ENCODE results near the gene PSEN1. TPM values are rescaled to one million over a fixed set of nuclear protein-coding genes. Genes with fewer than 3 reads are reported as not detected.

PSEN1 gene
- total RNA-seq, 4 donors from 2014 or later, result 53.4 to 56.9 (median 55.7) TPM

DNA sequence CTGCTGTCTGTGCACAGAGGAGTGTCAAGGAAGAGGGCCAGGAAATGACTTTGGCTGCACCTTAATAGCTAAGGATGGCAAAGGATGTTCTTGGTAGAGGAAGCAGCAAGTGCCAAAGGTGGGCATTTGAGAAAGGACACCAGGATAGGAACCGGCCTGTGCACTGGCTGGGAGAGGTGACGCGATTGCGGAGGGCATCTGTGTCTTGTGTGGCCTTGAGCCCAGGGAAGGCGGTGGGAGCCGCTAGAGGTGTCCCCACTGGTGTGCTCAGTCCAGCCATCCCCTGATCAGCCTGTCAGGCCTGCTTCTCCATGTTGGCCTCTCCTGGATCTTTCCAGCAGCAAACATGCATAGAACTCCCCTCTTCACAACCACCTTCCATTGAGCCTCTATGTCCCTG lies 131.2 kb downstream of the PSEN1 start:
- TF ChIP-seq, protein P1, sequence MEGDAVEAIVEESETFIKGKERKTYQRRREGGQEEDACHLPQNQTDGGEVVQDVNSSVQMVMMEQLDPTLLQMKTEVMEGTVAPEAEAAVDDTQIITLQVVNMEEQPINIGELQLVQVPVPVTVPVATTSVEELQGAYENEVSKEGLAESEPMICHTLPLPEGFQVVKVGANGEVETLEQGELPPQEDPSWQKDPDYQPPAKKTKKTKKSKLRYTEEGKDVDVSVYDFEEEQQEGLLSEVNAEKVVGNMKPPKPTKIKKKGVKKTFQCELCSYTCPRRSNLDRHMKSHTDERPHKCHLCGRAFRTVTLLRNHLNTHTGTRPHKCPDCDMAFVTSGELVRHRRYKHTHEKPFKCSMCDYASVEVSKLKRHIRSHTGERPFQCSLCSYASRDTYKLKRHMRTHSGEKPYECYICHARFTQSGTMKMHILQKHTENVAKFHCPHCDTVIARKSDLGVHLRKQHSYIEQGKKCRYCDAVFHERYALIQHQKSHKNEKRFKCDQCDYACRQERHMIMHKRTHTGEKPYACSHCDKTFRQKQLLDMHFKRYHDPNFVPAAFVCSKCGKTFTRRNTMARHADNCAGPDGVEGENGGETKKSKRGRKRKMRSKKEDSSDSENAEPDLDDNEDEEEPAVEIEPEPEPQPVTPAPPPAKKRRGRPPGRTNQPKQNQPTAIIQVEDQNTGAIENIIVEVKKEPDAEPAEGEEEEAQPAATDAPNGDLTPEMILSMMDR (IDR thresholded peaks at IDR 0.05), result no peak
- no peak for ATAC-seq (ENCODE audit: low FRiP score)
- DNase-seq (ENCODE audit: low spot score), result no peak

DNA sequence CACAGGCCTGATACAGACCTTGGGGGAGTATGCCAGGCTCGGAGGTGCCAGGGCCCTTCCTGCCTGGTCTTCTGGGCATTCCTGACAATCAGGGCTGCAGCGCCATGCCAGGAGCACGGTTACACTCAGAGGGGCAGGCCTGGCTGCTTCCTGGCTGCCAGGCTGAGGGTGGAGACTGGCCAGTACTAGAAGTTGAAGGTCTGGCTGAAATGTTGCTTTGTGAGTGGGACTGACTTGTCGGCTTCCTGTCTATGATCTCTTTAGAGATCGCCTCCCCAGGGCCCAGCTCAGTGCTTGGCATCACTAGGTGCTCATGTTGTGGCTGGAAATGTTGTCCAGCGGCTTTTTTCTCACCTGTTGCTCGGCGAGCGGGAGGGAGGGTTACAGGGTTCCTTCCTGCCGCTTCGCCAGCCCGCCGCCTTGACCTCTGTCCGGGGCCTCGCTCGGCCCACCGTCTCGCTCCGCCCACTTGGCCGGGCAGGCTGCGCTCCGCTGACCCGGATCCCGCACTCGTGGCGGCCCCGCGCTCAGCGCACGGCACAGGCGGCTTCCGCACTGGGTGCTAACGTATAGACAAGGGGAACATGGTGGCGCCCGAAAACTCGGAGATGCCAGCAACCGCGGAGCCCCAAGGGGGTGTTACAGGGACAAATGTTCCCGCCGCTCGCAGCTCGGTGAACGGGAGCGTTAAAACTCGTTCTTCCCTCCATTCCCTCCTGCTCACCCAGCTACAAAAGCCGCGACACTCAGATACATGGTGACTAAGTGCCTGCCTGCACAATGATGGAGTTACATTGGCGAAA lies 133.6 kb downstream of the PSEN1 start:
- DNase-seq (ENCODE audit: low spot score) (peak; percentile 27), ATAC-seq (ENCODE audit: low FRiP score) (peak; percentile 72)
- TF ChIP-seq, protein P1 (IDR thresholded peaks at IDR 0.05), result no peak

DNA sequence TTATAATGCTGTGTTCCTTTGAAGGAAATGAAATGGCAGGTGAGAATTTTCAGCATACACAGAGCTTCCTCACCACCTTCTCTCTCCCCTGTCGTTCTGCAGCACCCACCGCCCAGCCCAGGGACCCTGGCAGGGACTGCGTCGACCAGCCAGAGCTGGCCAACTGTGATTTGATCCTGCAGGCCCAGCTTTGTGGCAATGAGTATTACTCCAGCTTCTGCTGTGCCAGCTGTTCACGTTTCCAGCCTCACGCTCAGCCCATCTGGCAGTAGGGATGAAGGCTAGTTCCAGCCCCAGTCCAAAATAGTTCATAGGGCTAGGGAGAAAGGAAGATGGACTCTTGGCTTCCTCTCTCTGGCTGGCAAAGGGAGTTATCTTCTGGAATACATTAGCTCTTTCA lies 136.1 kb downstream of the PSEN1 start:
- TF ChIP-seq, protein P1 (IDR thresholded peaks at IDR 0.05), result no peak
- no peak for ATAC-seq (ENCODE audit: low FRiP score)
- DNase-seq (ENCODE audit: low spot score), result no peak

Small RNA genes lying within 50 kb of the gene (small RNA-seq; reads per million reads assigned to genes)
- gene AC004858.1, result not detected
- not detected for gene RNU6-419P

Other genes with a start within 250 kb of the PSEN1 start
- 1 to 10 TPM in 1 of 4 donors, under 1 TPM in 3; 0.19 to 3.8 (median 0.58) TPM for gene DPF3, start 242.4 kb upstream of the PSEN1 start, total RNA-seq
- gene DCAF4, start 210.0 kb upstream of the PSEN1 start, total RNA-seq, result 10 to 100 TPM; 15.7 to 50.1 (median 16.4) TPM
- 10 to 100 TPM; 16.5 to 24.1 (median 16.6) TPM for gene ZFYVE1, start 109.4 kb upstream of the PSEN1 start, total RNA-seq
- 10 to 100 TPM; 46.6 to 99.9 (median 65.6) TPM for gene RBM25, start 78.0 kb upstream of the PSEN1 start, total RNA-seq
- 10 to 100 TPM; 15.4 to 82.6 (median 34.1) TPM for gene PAPLN, start 101.0 kb downstream of the PSEN1 start, total RNA-seq